ENCODE measurements around the gene MYEOV.

MYEOV gene

GRCh38 chr11:69319255-69320106 is 25.5 kb downstream of the MYEOV start:
- DNase-seq: no peak

GRCh38 chr11:69320326-69320725 is 26.4 kb downstream of the MYEOV start:
- no peak for DNase-seq

GRCh38 chr11:69320756-69321741 is 27.1 kb downstream of the MYEOV start:
- no peak for DNase-seq

GRCh38 chr11:69321877-69322361 is 28.0 kb downstream of the MYEOV start:
- no peak for DNase-seq

- DNase-seq: no peak
These were observed 31.5 kb downstream of the MYEOV start for GRCh38 chr11:69325446-69325845.

- no peak for DNase-seq
These were observed 32.8 kb downstream of the MYEOV start for GRCh38 chr11:69326622-69327219.

GRCh38 chr11:69327741-69328191 is 33.8 kb downstream of the MYEOV start:
- no peak for DNase-seq

GRCh38 chr11:69328231-69328630 is 34.3 kb downstream of the MYEOV start:
- DNase-seq: no peak

GRCh38 chr11:69329581-69329980 is 35.6 kb downstream of the MYEOV start:
- no peak for DNase-seq

GRCh38 chr11:69330330-69330729 is 36.4 kb downstream of the MYEOV start:
- DNase-seq: no peak

GRCh38 chr11:69333149-69333710 is 39.3 kb downstream of the MYEOV start:
- no peak for DNase-seq

- DNase-seq: no peak
These were observed 39.9 kb downstream of the MYEOV start for GRCh38 chr11:69333879-69334278.

GRCh38 chr11:69335007-69335780 is 41.2 kb downstream of the MYEOV start:
- DNase-seq: no peak

GRCh38 chr11:69335781-69336405 is 41.9 kb downstream of the MYEOV start:
- no peak for DNase-seq

GRCh38 chr11:69337211-69337721 is 43.3 kb downstream of the MYEOV start:
- DNase-seq: peak; percentile 23

GRCh38 chr11:69339041-69339733 is 45.2 kb downstream of the MYEOV start:
- DNase-seq: no peak

GRCh38 chr11:69339983-69340565 is 46.1 kb downstream of the MYEOV start:
- DNase-seq: no peak

- no peak for DNase-seq
These were observed 48.8 kb downstream of the MYEOV start for GRCh38 chr11:69342588-69343330.

Measured in NCI-H774 (cell line).